ENCODE results near the gene TLE4. TPM values are rescaled to one million over a fixed set of nuclear protein-coding genes. Genes with fewer than 3 reads are reported as not detected.
A peak's percentile ranks its signal among the peaks of the same experiment; 100 is the strongest.

The TLE4 gene
- 119 TPM for total RNA-seq (2013)
- polyA plus RNA-seq (100 to 1,000 TPM in 1 of 3 donors, 10 to 100 TPM in 2; 21.0 to 107 (median 21.7) TPM), polyA minus RNA-seq (136 and 180 TPM in 2 replicates), total RNA-seq (120 to 234 (median 188) reads per million in 11 experiments)

DNA sequence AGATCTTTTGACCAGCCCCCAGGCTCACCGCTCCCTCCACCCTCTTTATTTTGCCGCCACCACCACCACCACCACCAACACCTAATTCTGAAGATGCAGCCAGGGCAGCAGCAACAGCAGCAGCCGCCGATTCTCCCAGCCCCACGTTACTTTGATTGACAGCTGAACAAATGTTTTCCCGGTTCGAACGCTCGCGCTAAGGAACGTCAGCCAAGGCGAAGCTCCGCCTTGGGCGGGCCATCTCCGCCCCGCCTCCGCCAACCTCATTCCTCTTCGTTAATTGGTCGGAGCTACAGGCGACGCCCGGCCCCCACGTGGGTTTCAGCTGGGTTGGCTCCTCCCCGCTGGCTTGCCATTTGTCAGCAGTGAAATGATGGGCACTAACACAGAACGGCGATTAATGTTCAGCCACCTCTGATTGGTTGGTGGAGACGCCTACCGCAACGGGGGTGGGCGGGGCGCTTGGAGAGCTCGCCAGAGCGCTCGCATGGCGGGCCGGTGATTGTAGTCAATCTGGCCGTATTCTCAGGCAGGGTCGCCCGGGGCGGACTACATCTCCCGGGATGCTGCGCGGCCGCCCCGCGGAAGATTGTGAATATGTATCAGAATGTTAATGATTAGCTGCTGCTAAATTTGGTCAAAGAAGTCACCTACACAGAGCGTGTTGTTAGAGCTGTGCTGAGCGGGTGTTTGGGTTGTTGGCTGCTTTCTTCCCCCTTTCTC lies at the start of gene TLE4:
TSS of gene TLE4 (plus strand) at position 657 of the 723 bp plus-strand sequence. CDS start 826 bp downstream, outside the sequence.
- peak within 1 kb of the TSS; percentile 76 to 91 for H3K4me3 Mint-ChIP-seq
- WGBS (ENCODE audit: insufficient coverage), result under 1% methylated on average over 46 of the region's 48 CpGs
- H3K36me3 ChIP-seq (replicated peaks in 1 of 2; ENCODE audit: control insufficient read depth in 1 of 2, insufficient read depth in 2 of 2, low read length in 2 of 2), result peaks cover 6 to 10% of the 10 kb centered on the region in 2 donors
- peaks cover 0 to 4% of the 10 kb centered on the region in 2 donors for H3K27me3 ChIP-seq (ENCODE audit: control insufficient read depth in 2 of 2, insufficient read depth in 2 of 2, low read length in 2 of 2)
- TF ChIP-seq, protein P1, sequence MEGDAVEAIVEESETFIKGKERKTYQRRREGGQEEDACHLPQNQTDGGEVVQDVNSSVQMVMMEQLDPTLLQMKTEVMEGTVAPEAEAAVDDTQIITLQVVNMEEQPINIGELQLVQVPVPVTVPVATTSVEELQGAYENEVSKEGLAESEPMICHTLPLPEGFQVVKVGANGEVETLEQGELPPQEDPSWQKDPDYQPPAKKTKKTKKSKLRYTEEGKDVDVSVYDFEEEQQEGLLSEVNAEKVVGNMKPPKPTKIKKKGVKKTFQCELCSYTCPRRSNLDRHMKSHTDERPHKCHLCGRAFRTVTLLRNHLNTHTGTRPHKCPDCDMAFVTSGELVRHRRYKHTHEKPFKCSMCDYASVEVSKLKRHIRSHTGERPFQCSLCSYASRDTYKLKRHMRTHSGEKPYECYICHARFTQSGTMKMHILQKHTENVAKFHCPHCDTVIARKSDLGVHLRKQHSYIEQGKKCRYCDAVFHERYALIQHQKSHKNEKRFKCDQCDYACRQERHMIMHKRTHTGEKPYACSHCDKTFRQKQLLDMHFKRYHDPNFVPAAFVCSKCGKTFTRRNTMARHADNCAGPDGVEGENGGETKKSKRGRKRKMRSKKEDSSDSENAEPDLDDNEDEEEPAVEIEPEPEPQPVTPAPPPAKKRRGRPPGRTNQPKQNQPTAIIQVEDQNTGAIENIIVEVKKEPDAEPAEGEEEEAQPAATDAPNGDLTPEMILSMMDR (IDR thresholded peaks at IDR 0.05), result no peak
- peak within 1 kb of the TSS; percentile 92 for H3K9ac ChIP-seq (ENCODE audit: insufficient read depth, low read length, poor library complexity, severe bottlenecking)
- peaks cover 32% of the 10 kb centered on the region for H4K20me1 ChIP-seq (ENCODE audit: insufficient read depth, low read length)
- H3K79me2 ChIP-seq (ENCODE audit: insufficient read depth, low read length), result peaks cover 41% of the 10 kb centered on the region
- peak within 1 kb of the TSS; percentile 93 to 98 (median 98) for H3K4me3 ChIP-seq (replicated peaks in 1 of 3; ENCODE audit: low read depth in 2 of 3, low read length in 3 of 3)
- H3K27ac Mint-ChIP-seq, result peak within 1 kb of the TSS in 5 of 7 donors; percentile 76 to 87 (median 83)
- H3K4me2 ChIP-seq (replicated peaks; ENCODE audit: extremely low read depth, low read length, poor library complexity, severe bottlenecking), result peak within 1 kb of the TSS; percentile 89
- H3K36me3 Mint-ChIP-seq, result peaks cover 16% of the 10 kb centered on the region in 2 donors
- H3K9me3 Mint-ChIP-seq, result no peaks in the 10 kb centered on the region
- peak within 1 kb of the TSS; percentile 82 to 92 for H3K27ac ChIP-seq (ENCODE audit: low read depth in 1 of 2, low read length in 2 of 2)
- H3K4me1 Mint-ChIP-seq, result peaks cover 53% of the 10 kb centered on the region
- peak; percentile 100 for DNase-seq
- peaks cover 50 to 55% of the 10 kb centered on the region in 2 donors for H3K4me1 ChIP-seq (ENCODE audit: control insufficient read depth in 1 of 2, insufficient read depth in 2 of 2, low read length in 2 of 2)
- H3K27me3 Mint-ChIP-seq (ENCODE audit: low read depth in 3 of 3), result peaks cover 0 to 13% (median 11%) of the 10 kb centered on the region in 3 donors
- no peaks in the 10 kb centered on the region for H3K9me3 ChIP-seq (replicated peaks in 1 of 2; ENCODE audit: control insufficient read depth in 1 of 2, insufficient read depth in 1 of 2, low read length in 2 of 2)
- H2AFZ ChIP-seq (ENCODE audit: insufficient read depth, low read depth, low read length, poor library complexity, severe bottlenecking), result peak within 1 kb of the TSS; percentile 82
- intact Hi-C loops (cut with micrococcal nuclease), result loop anchor here (2.0 to 5.0 kb wide), 4 partner anchors 46 to 131 kb away; no protein-coding TSS in a partner anchor

DNA sequence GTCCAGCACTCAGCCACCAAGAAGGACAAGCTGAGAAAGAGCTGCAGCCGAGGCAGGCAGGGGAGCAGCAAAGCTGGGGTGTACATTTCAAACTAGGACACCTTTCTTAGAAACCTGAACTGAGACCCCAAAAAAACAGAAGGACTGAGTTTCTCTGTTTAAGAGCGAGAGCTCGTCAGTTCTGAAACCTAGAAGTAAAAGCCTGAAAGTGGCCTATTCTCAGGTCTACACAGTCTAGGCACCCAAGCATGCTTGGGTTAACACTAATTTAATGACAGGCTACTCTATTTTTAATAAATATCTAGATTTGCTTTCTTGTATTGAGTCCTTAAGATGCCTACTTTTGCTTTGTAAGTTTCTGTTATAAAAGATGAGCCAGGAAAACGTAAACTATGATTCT lies 49.0 kb upstream of the TLE4 start:
- no peak overlapping the region for H3K4me3 ChIP-seq (replicated peaks in 1 of 3; ENCODE audit: low read depth in 2 of 3, low read length in 3 of 3)
- H3K27ac ChIP-seq (ENCODE audit: low read depth in 1 of 2, low read length in 2 of 2), result no peak overlapping the region
- WGBS (ENCODE audit: insufficient coverage), result 100% methylated on average over 2 of the region's 4 CpGs
- no peak for DNase-seq
- peaks cover 0 to 7% (median 0%) of the 10 kb centered on the region in 7 donors for H3K9me3 Mint-ChIP-seq
- TF ChIP-seq, protein P1 (IDR thresholded peaks at IDR 0.05), result no peak
- no peaks in the 10 kb centered on the region for H3K4me1 Mint-ChIP-seq
- no peak overlapping the region for H3K9ac ChIP-seq (ENCODE audit: insufficient read depth, low read length, poor library complexity, severe bottlenecking)
- peaks cover 0 to 4% (median 2%) of the 10 kb centered on the region in 3 donors for H3K27me3 Mint-ChIP-seq (ENCODE audit: low read depth in 3 of 3)
- no peak overlapping the region for H3K4me2 ChIP-seq (replicated peaks; ENCODE audit: extremely low read depth, low read length, poor library complexity, severe bottlenecking)
- no peaks in the 10 kb centered on the region for H3K36me3 Mint-ChIP-seq
- H3K27me3 ChIP-seq (ENCODE audit: control insufficient read depth in 2 of 2, insufficient read depth in 2 of 2, low read length in 2 of 2), result no peaks in the 10 kb centered on the region
- H4K20me1 ChIP-seq (ENCODE audit: insufficient read depth, low read length), result no peaks in the 10 kb centered on the region
- H3K27ac Mint-ChIP-seq, result no peak overlapping the region
- H3K36me3 ChIP-seq (replicated peaks in 1 of 2; ENCODE audit: control insufficient read depth in 1 of 2, insufficient read depth in 2 of 2, low read length in 2 of 2), result no peaks in the 10 kb centered on the region
- intact Hi-C loops (cut with micrococcal nuclease), result no loop called here
- H3K9me3 ChIP-seq (replicated peaks in 1 of 2; ENCODE audit: control insufficient read depth in 1 of 2, insufficient read depth in 1 of 2, low read length in 2 of 2), result no peaks in the 10 kb centered on the region
- H3K4me3 Mint-ChIP-seq, result no peak overlapping the region
- no peaks in the 10 kb centered on the region for H3K4me1 ChIP-seq (ENCODE audit: control insufficient read depth in 1 of 2, insufficient read depth in 2 of 2, low read length in 2 of 2)
- H3K79me2 ChIP-seq (ENCODE audit: insufficient read depth, low read length), result no peaks in the 10 kb centered on the region
- H2AFZ ChIP-seq (ENCODE audit: insufficient read depth, low read depth, low read length, poor library complexity, severe bottlenecking), result no peak overlapping the region

Data from CD14-positive monocyte (primary cell).